Fibroblast of pulmonary artery (primary cell): ENCODE results near the gene GHR.
A peak's percentile ranks its signal among the peaks of the same experiment; 100 is the strongest.

Experiments used
- DNase-seq: peaks from one replicate; pipeline ENCODE4 v3.0.0-alpha.2; 2010; ENCODE audit warnings: low read depth
- H3K4me3 ChIP-seq: replicated peaks from 2 replicates; pipeline ENCODE4 v1.5.1; 2011; ENCODE audit warnings: low read depth, mild to moderate bottlenecking, control low read depth, low read length, moderate library complexity
- CTCF ChIP-seq: IDR thresholded peaks from 2 replicates; pipeline ENCODE4 v1.5.1; 2011; ENCODE audit warnings: mild to moderate bottlenecking, control low read depth, low read length, inconsistent platforms; ENCODE audit errors: missing control alignments

Gene GHR

GRCh38 chr5:42483472-42484154, 60.4 kb downstream of the GHR start:
- TF ChIP-seq CTCF = no peak

GRCh38 chr5:42487077-42487476, 63.8 kb downstream of the GHR start:
- TF ChIP-seq CTCF = no peak
- no peak for DNase-seq
- H3K4me3 ChIP-seq = no peak overlapping the region

More at GRCh38 chr5:42483472-42484154, 60.4 kb downstream of the GHR start:
- no peak overlapping the region for H3K4me3 ChIP-seq
- peak; percentile 21 for DNase-seq

- TF ChIP-seq CTCF = no peak
- H3K4me3 ChIP-seq = no peak overlapping the region
- DNase-seq = no peak
Observed at GRCh38 chr5:42487821-42488220, 64.6 kb downstream of the GHR start.

- TF ChIP-seq CTCF = no peak
- no peak for DNase-seq
- H3K4me3 ChIP-seq = no peak overlapping the region
Observed at GRCh38 chr5:42490831-42491230, 67.6 kb downstream of the GHR start.

GRCh38 chr5:42491699-42492098, 68.5 kb downstream of the GHR start:
- no peak for TF ChIP-seq CTCF
- peak; percentile 3 for DNase-seq
- no peak overlapping the region for H3K4me3 ChIP-seq

- no peak for DNase-seq
- no peak overlapping the region for H3K4me3 ChIP-seq
- no peak for TF ChIP-seq CTCF
Observed at GRCh38 chr5:42492974-42493373, 69.7 kb downstream of the GHR start.

GRCh38 chr5:42494414-42494813, 71.2 kb downstream of the GHR start:
- H3K4me3 ChIP-seq = no peak overlapping the region
- TF ChIP-seq CTCF = no peak
- DNase-seq = peak; percentile 47
